SU-DHL-6 (cell line): ENCODE measurements around the gene TFRC.
"Not testable (repeated sequence)": the region's sequence is repeated elsewhere in the genome, so short reads cannot be mapped to it uniquely, and the experiment has no call there.

Source experiments
- H2AFZ ChIP-seq: fragments of 200-600 bp; sonication (generic); 2 replicates; pipeline ENCODE4 v1.6.1; 2014; ENCODE audit warnings: low read depth, mild to moderate bottlenecking, moderate library complexity, mixed read lengths, antibody characterized with exemption, low read length; ENCODE audit not compliant: severe bottlenecking
- H3F3A ChIP-seq: fragments of 200-600 bp; shearing (Covaris generic); 2 replicates; pipeline ENCODE4 v1.6.0; 2016; ENCODE audit warnings: antibody characterized with exemption, mild to moderate bottlenecking; ENCODE audit not compliant: insufficient read depth
- H3K27ac ChIP-seq: fragments of 200-600 bp; sonication (generic); 2 replicates; pipeline ENCODE4 v1.5.1; 2016; ENCODE audit warnings: low read depth, mild to moderate bottlenecking, low read length, moderate library complexity, mixed read lengths
- H3K27me3 ChIP-seq: fragments of 200-600 bp; sonication (generic), shearing (Covaris generic); 2 replicates; pipeline ENCODE4 v1.6.0; 2014; ENCODE audit warnings: mild to moderate bottlenecking, low read length
- H3K36me3 ChIP-seq: fragments of 200-600 bp; sonication (generic); 2 replicates; pipeline ENCODE4 v1.6.1; 2014; ENCODE audit warnings: mild to moderate bottlenecking, low read length, mixed read lengths
- H3K4me2 ChIP-seq: fragments of 300-600, 200-600 bp; shearing (Covaris generic), sonication (generic); 2 replicates; pipeline ENCODE4 v1.6.0; 2014; ENCODE audit warnings: low read length, low read depth, mild to moderate bottlenecking; ENCODE audit not compliant: poor library complexity, severe bottlenecking
- H3K4me3 ChIP-seq: fragments of 200-600 bp; sonication (generic); 2 replicates; pipeline ENCODE4 v1.5.1; 2014; ENCODE audit warnings: antibody characterized with exemption, low read length, mild to moderate bottlenecking, mixed read lengths; ENCODE audit not compliant: insufficient read depth, poor library complexity, severe bottlenecking
- H3K79me2 ChIP-seq: fragments of 200-600 bp; sonication (generic); 2 replicates; pipeline ENCODE4 v1.6.1; 2014; ENCODE audit warnings: mild to moderate bottlenecking, low read length, moderate library complexity; ENCODE audit not compliant: insufficient read depth
- H3K9ac ChIP-seq: fragments of 200-600 bp; sonication (generic); 2 replicates; pipeline ENCODE4 v1.7.0; 2014; ENCODE audit warnings: mild to moderate bottlenecking, low read length
- H3K9me2 ChIP-seq: fragments of 200-600 bp; sonication (generic); replicated peaks from 2 replicates; pipeline ENCODE4 v1.6.1; 2014; ENCODE audit warnings: low read length; ENCODE audit not compliant: insufficient read depth
- H3K9me3 ChIP-seq: fragments of 200-600 bp; sonication (generic); 2 replicates; pipeline ENCODE4 v1.6.1; 2014; ENCODE audit warnings: low read length, mixed read lengths; ENCODE audit not compliant: insufficient read depth
- H4K20me1 ChIP-seq: fragments of 200-600 bp; sonication (generic); 2 replicates; pipeline ENCODE4 v1.6.1; 2014; ENCODE audit warnings: low read depth, mild to moderate bottlenecking, antibody characterized with exemption, low read length, moderate library complexity, mixed read lengths
- EZH2phosphoT487 ChIP-seq: fragments of 200-600 bp; sonication (generic), shearing (Covaris generic); conservative IDR thresholded peaks from 2 replicates; pipeline ENCODE4 v1.6.1; 2018; ENCODE audit warnings: mild to moderate bottlenecking, antibody characterized with exemption, low read length, moderate library complexity, mixed read lengths
- TF ChIP-seq, protein P1 (sequence below): fragments of 200-600 bp; sonication (generic); IDR thresholded peaks from one replicate; pipeline ENCODE4 v1.5.1; 2017; ENCODE audit warnings: antibody characterized with exemption, mild to moderate bottlenecking, low read length, moderate library complexity; ENCODE audit not compliant: insufficient read depth, poor library complexity, severe bottlenecking

The TFRC gene

GRCh38 chr3:196087906-196088305 lies 6.0 kb upstream of the TFRC start:
- no peaks in the 10 kb centered on the region for H3F3A ChIP-seq

GRCh38 chr3:196082619-196082971 lies 705 bp upstream of the TFRC start:
- no peaks in the 10 kb centered on the region for H3K9me2 ChIP-seq
- no peaks in the 10 kb centered on the region for H3K36me3 ChIP-seq
- peak overlapping the region; percentile 90 for H3K9ac ChIP-seq
- H4K20me1 ChIP-seq = peaks cover 6% of the 10 kb centered on the region; the same call in 1 of the 2 replicates
- H3K27ac ChIP-seq = peak overlapping the region; percentile 68
- H3F3A ChIP-seq = no peaks in the 10 kb centered on the region
- TF ChIP-seq, protein P1, sequence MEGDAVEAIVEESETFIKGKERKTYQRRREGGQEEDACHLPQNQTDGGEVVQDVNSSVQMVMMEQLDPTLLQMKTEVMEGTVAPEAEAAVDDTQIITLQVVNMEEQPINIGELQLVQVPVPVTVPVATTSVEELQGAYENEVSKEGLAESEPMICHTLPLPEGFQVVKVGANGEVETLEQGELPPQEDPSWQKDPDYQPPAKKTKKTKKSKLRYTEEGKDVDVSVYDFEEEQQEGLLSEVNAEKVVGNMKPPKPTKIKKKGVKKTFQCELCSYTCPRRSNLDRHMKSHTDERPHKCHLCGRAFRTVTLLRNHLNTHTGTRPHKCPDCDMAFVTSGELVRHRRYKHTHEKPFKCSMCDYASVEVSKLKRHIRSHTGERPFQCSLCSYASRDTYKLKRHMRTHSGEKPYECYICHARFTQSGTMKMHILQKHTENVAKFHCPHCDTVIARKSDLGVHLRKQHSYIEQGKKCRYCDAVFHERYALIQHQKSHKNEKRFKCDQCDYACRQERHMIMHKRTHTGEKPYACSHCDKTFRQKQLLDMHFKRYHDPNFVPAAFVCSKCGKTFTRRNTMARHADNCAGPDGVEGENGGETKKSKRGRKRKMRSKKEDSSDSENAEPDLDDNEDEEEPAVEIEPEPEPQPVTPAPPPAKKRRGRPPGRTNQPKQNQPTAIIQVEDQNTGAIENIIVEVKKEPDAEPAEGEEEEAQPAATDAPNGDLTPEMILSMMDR = no peak
- no peak for TF ChIP-seq EZH2phosphoT487
- peak overlapping the region; percentile 83 for H3K4me2 ChIP-seq
- H3K9me3 ChIP-seq = no peaks in the 10 kb centered on the region
- H3K4me3 ChIP-seq = peak overlapping the region; percentile 57
- H2AFZ ChIP-seq = peak overlapping the region; percentile 94
- H3K27me3 ChIP-seq = no peaks in the 10 kb centered on the region
- peaks cover 42% of the 10 kb centered on the region for H3K79me2 ChIP-seq

More at GRCh38 chr3:196087906-196088305, 6.0 kb upstream of the TFRC start:
- TF ChIP-seq, protein P1 = no peak
- no peak for TF ChIP-seq EZH2phosphoT487
- H3K4me2 ChIP-seq = no peak overlapping the region
- no peaks in the 10 kb centered on the region for H3K27me3 ChIP-seq
- H3K36me3 ChIP-seq = no peaks in the 10 kb centered on the region
- H3K27ac ChIP-seq = no peak overlapping the region
- H2AFZ ChIP-seq = no peak overlapping the region
- no peaks in the 10 kb centered on the region for H3K79me2 ChIP-seq
- H3K9me3 ChIP-seq = no peaks in the 10 kb centered on the region
- no peak overlapping the region for H3K4me3 ChIP-seq
- no peaks in the 10 kb centered on the region for H4K20me1 ChIP-seq
- no peaks in the 10 kb centered on the region for H3K9me2 ChIP-seq
- H3K9ac ChIP-seq = no peak overlapping the region

- H3K79me2 ChIP-seq = peaks cover 54% of the 10 kb centered on the region
- H2AFZ ChIP-seq = peak overlapping the region; percentile 3
- no peaks in the 10 kb centered on the region for H3K27me3 ChIP-seq
- peaks cover 5% of the 10 kb centered on the region for H3K36me3 ChIP-seq
- 0 out of 2 replicates have a peak, but pooled peaks cover 3% of the 10 kb centered on the region for H3F3A ChIP-seq
- no peak for TF ChIP-seq EZH2phosphoT487
- TF ChIP-seq, protein P1 = no peak
- H3K9me3 ChIP-seq = no peaks in the 10 kb centered on the region
- peak overlapping the region; percentile 90 for H3K9ac ChIP-seq
- H3K9me2 ChIP-seq = no peaks in the 10 kb centered on the region
- peaks cover 9% of the 10 kb centered on the region; the same call in 1 of the 2 replicates for H4K20me1 ChIP-seq
- H3K4me2 ChIP-seq = peak overlapping the region; percentile 83
- peak overlapping the region; percentile 66 for H3K27ac ChIP-seq
- H3K4me3 ChIP-seq = peak overlapping the region; percentile 83
Observed at GRCh38 chr3:196081002-196081833, 672 bp downstream of the TFRC start.

DNA sequence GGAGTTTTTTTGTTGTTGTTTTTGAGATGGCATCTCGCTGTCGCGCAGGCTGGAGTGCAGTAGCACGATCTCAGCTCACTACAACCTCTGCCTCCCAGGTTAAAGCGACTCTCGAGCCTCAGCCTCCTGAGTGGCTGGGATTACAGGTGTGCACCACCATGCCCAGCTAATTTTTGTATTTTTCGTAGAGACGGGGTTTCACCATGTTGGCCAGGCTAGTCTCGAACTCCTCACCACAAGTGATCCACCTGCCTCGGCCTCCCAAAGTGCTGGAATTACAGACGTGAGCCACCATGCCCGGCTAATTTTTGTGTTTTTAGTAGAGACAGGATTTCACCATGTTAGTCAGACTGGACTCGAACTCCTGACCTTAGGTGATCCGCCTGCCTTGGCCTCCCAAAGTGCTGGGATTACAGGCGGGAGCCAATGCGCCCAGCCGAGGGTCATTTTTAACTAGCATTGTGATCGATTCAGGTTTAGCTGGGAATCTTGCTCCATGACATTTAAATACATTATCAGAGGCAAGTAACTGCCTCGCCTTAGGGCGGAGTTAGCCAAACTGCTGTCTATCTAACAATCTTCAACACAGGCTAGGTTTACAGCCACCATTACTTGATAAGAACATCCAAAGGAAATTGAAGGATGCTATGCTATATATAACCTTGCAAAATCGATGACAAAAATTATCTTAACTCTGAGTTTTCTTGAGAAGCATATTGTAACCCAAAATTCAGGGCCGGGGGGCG lies 1.6 kb downstream of the TFRC start:
- H3K36me3 ChIP-seq, H3K9me2 ChIP-seq, H3K27me3 ChIP-seq, H3K9me3 ChIP-seq, H3F3A ChIP-seq, H2AFZ ChIP-seq, H4K20me1 ChIP-seq, H3K27ac ChIP-seq: not testable (repeated sequence)
- peak overlapping the region; percentile 83 for H3K4me3 ChIP-seq
- H3K9ac ChIP-seq = peak overlapping the region; percentile 90
- H3K79me2 ChIP-seq = peaks cover 60% of the 10 kb centered on the region
- peak overlapping the region; percentile 83 for H3K4me2 ChIP-seq
